GM18520 (cell line): Measurements from ENCODE around the gene TRIM28.
"Not testable (repeated sequence)": the region's sequence is repeated elsewhere in the genome, so short reads cannot be mapped to it uniquely, and the experiment has no call there.

Experiments
- ATAC-seq: cut with Tn5 transposase; IDR thresholded peaks from one replicate; pipeline ENCODE4 v1.9.1; 2021; ENCODE audit not compliant: unreplicated experiment

The TRIM28 gene

GRCh38 chr19:58543826-58544590, at the start of gene TRIM28:
Gene TRIM28 (plus strand): TSS chr19:58544064. CDS start chr19:58544758, 694 bp downstream.
- peak; percentile 70 for ATAC-seq

DNA sequence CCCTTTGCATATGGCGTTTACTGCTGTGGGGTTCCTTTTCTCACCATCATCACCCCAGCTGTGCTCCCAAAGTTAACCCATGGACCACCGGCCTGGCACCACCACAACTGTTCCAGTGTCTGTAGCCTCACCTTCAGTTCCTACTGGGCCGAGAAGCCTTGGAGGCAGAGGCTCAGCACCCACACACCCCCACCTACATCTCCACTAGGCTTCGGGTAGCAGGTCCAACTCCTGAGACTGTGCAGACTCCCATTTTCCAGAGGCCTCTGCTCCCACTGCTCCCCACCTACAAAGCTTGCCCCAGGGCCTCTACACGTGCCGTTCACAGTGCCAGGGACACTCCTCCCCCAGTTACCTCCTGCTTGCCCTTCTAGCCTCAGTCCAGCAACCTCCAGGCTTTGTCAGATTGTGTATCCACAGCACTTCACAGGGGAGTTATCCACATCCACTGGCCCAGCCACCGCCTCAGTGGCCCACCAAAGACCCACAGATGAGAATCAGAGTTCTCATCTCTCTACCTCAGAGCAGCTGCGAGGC, 46.2 kb upstream of the TRIM28 start:
- ATAC-seq = no peak

DNA sequence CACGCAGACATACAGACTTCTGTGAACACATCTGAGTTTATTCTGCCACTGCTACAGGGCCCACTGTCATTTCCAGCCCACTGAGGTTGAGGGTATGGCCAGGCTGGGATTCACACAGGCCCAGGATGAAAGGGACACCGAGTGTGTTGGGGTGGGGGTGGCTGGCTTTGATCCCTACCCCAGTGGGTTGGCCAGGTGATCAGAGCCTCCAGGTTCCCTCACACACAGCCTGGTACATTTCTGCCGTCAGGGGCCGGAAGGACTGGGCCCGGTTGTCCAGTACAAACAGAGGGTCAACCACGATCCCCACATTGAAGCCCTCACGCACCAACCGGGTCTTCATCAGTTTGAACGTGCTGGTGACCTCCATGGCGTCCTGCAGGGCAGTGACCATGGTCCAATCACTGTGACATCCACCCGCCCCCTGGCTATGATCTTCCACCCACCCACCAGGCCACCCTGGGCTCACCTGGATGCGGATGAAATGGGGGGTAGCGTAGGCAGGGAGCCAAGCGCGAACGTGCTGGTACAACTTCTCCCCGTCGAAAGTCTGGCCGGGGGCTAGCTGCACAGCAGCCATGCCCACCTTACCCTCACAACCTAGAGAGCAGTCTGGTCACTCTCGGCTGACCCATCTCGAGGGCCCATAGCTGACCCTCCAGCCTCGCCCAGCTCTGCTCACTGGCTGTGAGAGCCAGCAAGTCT, 45.4 kb upstream of the TRIM28 start:
- no peak for ATAC-seq

DNA sequence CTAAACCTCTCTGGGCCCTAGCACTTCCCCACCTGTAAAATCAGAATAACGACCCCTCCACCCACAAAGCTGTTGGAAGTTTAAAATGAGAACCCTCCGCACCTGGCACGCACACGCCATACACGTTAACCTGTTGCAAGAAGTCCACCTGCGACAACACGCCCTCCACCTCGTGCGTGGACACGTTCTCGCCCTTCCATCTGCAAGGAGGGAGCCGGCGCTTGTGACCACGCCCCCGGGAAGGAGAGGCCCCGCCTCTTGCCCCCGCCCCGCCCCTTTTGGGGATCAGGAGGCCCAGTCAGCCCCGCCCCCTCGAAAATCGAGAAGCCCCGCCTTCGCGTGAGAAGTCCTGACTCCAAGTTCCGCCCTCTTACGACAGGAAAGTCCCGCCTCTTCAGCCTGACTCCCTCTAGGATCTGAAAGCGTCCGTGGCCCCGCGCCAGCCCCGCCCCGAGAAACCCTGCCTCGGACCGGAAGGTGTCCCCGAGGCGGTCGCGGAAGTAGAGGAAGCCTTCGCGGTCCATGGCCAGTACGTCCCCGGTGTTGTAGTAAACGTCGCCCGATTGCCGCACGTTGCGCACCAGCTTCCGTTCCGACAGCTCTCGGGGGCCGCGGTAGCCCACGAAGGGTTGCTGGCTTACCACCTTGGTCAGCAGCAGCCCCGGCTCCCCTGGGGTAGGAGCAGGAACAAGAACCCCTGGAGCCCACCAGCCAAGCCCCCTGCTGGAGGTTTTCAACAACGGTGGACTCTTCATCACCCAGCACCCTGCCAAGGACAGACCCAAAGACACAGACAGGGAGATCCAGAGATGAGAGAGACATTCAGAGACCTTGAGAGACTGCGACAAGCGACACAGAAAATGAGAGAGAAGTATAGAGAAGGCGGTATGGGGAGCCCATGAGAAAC, 44.6 kb upstream of the TRIM28 start:
- peak; percentile 85 for ATAC-seq

GRCh38 chr19:58500242-58500641, 43.6 kb upstream of the TRIM28 start:
- ATAC-seq = no peak

DNA sequence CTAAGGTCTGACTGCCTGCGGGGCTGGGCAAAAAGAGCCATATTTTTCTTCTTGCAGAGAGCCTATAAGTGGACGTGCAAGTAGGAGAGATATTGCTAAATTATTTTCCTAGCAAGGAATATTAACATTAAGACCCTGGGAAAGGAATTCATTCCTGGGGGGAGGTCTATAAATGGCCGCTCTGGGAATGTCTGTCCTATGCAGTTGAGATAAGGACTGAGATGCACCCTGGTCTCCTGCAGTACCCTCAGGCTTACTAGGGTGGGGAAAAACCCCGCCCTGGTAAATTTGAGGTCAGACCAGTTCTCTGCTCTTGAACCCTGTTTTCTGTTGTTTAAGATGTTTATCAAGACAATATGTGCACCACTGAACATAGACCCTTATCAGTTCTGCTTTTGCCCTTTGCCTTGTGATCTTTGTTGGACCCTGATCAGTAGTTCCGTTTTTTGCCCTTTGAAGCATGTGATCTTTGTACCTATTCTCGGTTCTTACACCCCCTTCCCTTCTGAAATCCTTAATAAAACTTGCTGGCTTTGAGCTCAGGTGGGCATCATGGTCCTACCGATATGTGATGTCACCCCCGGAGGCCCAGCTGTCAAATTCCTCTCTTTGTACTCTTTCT, 36.2 kb upstream of the TRIM28 start:
- ATAC-seq = not testable (repeated sequence)

GRCh38 chr19:58509731-58510083, 34.2 kb upstream of the TRIM28 start:
- no peak for ATAC-seq

DNA sequence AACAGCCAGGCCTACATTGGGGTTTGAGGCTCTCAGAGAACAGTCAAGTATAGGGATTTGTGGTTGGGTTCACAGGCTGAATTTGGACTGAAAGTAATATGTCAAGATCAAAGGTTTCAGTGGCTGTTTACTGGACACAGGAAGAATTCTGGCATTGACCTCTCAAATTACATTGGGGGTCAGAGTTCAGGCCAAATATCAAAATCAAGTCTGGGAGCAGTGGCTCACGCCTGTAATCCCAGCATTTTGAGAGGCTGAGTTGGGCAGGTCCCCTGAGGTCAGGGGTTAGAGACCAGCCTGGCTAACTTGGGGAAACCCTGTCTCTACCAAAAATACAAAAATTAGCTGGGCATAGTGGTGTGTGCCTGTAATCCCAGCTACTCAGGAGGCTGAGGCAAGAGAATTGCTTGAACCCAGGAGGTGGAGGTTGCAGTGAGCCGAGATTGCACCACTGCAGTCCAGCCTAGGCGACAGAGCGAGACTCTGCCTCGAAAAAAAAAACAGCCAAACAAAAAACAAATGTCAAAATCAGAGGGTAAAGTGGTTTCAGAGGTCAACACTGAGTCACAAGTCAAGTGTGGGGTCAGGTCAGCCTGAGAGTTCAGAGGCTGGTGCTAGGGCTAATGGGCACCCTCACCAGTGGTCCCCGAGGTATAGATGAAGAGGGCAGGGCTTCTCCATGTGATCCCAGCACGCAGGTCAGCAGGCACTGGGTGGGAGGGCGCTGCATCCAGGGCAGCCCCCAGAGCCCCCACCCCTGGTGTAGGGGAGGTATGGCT, 33.6 kb upstream of the TRIM28 start:
- ATAC-seq = no peak

DNA sequence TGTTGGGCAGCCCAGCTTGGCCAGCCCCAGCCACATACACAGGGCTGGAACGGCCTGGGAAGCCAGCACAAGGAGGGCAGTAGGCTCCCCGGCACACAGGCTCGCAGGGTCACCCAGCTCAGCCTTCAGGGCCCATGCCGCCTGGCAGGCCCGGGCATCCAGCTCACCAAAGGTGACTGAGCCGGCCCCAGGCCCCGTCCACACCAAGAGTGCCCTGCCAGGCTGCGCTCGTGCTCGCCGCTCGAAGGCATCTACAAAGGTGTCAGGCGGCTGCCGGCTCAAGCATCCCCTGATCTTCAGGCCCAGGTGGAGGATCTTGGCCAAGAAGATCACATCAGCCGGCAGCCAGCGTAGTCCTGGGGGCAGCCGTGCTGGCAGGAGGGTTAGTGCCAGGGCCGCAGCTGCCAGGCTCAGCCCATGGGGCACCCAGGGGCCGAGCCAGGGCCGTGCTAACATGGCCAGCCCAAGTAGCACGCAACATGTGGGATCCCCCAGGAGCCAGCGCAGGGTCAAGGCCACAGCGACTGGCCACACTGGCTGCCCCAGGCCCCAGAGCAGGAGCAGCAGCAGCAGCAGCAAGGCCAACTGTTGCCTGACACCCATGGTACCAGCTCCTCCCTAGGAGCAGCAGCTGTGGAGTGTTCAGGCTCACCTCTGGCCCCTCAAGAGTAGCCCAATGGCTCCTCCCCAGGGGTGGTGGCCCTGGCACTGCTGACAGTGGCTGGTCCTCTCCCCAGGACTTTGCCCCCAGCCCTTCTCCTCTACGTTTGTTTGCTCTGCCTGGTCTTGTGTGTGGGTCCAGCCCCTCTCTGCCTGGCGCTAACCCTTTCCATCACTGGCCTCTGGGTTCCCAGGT, 32.3 kb upstream of the TRIM28 start, which contains the start of gene SLC27A5:
SLC27A5 (minus strand) TSS at position 640 of the 856 bp plus-strand sequence; CDS start at position 603, 37 bp downstream.
- ATAC-seq = no peak

DNA sequence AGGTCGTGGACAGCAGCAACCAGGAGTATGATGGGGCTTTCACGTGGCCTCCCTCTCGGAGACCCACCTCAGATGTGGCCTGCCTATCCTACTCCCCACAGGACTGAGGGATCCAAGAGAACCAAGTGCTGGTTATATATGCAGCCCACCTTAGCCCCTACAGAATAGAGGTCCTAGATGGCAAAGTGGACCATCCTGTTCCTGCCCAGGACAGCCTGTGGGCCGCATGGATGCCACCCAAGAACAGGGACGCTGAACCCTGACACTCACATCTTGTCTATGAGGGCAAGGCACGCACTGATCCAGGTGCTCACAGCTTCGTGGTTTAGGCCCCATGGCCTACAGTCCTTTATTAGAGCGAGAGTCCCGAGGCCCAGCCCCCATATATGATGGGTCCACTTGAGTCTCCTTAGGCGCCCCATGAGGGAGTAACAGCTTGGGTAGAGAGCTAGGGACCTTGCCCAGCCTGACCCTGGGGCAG, 30.6 kb upstream of the TRIM28 start:
- ATAC-seq = no peak

GRCh38 chr19:58513694-58514563, 29.9 kb upstream of the TRIM28 start:
- peak; percentile 87 for ATAC-seq

- no peak for ATAC-seq
Measured at GRCh38 chr19:58514564-58515022, 29.3 kb upstream of the TRIM28 start.

DNA sequence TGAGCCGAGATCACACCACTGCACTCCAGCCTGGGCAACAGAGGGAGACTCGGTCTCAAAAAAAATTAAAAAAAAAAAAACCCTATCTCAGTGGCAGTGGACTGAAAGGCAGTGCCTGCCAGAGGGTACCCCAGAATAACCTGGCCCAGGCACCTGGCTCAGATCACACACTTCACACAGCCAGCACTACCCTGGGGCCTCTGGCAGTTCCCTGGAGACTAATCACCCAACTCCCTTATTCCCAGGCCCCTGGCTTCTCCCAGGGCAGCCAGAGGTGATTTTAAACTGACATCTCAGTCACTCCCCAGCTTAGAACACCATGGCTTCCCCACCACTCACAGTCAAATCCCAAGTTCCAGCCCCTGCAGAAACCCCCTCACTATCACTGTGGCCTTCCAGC, 28.6 kb upstream of the TRIM28 start:
- ATAC-seq = no peak

DNA sequence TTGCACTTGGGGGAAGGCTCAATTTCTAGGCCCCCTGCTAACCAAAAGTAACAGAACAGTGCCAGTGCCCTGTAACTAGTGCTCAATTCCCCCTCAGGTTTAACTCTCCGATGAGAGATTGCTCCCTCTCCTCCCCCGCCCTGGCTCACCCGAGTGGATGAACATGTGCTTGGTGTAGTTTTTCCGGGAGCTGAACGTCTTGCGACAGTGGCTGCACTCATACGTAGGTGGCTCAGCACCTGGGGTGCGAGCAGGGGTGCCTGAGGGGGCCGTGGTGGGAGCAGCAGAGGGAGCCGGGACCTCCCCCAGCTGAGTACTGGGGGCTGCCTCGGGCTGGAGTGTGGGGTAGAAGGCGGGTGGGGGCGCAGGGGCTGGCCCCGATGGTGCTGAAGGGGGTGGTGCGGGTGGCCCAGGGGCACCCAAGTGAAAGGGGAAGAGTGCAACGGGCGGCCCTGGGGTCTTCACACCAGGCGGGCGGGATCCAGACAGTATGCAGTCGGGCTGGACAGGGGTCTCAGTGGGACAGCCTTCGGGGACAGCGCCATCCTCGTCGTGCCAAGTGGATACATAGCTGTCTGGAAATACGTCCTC, 27.5 kb upstream of the TRIM28 start:
- no peak for ATAC-seq

- no peak for ATAC-seq
Measured at GRCh38 chr19:58516964-58517833, 26.7 kb upstream of the TRIM28 start.
